TTC549 (cell line): ENCODE data around the gene CNOT1.

Source experiments
- FAIRE-seq: peaks from 2 replicates; lab custom pipeline; 2012; peaks lifted over from hg19 to GRCh38; lab: Jason Lieb, UNC

CNOT1 gene

DNA sequence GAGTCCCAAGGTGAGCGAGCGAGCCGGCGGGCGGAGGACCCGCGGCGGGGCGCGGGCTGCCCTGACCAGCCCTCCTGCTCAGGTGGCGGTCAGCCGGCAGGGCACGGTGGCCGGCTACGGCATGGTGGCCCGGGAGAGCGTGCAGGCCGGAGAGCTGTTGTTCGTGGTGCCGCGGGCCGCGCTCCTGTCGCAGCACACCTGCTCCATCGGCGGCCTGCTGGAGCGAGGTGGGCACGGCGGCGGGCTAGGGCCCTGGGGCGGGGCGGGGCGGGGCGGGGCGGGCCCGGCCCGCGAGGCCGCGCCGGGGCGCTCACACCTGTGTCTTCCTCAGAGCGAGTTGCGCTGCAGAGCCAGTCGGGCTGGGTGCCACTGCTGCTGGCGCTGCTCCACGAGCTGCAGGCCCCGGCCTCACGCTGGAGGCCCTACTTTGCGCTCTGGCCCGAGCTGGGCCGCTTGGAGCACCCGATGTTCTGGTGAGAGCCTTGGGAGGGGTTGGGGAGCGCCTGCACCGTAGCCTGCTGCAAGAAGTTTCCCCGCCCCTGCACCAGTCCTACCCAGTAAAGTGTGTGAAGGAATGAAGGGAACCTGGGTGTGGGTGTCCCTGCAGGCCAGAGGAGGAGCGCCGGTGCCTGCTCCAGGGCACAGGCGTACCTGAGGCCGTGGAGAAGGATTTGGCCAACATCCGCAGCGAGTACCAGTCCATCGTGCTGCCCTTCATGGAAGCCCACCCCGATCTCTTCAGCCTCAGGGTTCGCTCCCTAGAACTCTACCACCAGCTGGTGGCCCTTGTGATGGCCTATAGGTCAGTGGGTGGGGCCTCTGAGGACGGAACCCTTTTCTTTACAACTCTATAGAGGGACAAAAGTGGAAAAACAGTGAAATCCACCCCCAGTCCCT, 113.5 kb downstream of the CNOT1 start:
- FAIRE-seq, result no peak

DNA sequence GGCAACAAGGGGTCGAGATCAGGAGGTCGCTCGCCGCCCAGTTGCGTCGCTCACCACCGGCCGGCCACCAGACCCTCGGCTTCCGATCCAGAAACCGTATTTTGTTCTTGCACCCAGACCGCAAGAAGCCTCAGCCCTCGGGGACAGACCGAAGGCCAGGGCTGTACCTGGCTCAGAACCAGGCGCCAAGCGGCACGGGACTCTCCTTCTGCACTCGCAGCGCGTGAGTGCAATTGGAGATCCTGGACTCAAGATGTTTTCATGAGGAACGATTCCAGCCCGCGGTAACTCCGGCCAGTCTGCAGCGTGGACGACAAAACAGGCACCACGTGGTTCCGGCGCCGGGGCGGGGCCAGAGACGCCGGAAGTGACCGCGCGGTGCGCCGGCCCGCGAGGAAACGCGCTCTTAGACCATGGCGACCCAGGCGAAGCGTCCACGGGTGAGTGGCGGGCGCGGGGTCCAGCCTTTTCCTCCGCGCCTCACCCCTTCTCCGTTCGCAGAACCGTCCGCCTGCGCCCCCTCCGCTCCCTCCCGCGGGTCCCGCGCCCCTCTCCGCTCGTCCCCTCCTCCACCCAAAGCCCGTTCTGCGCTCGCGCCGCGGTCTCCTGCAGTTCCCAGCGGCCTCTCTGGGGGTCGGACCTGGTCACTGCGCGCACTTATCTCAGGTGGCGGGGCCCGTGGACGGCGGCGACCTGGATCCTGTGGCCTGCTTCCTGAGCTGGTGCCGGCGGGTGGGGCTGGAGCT, 114.3 kb downstream of the CNOT1 start, which contains the start of gene SETD6:
TSS of gene SETD6 (plus strand) at position 393 of the 746 bp plus-strand sequence. CDS start at position 414, 21 bp downstream.
- FAIRE-seq, result no peak

DNA sequence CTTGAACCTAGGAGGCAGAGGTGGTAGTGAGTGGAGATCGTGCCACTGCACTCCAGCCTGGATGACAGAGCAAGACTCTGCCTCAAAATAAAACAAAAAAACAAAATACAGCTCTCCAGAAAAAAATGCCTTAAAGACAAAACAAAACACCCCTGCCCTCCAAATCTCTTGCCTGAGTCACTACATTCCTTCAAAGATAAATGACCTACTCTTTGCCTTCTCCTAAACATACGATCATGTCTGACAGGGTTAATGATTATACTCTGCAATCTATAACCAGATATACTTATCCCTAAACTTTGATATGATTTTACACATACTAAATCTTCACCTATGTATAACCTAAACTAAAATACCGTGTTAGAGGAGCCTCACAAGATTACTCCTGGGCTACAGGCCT, 115.8 kb downstream of the CNOT1 start:
- no peak for FAIRE-seq

DNA sequence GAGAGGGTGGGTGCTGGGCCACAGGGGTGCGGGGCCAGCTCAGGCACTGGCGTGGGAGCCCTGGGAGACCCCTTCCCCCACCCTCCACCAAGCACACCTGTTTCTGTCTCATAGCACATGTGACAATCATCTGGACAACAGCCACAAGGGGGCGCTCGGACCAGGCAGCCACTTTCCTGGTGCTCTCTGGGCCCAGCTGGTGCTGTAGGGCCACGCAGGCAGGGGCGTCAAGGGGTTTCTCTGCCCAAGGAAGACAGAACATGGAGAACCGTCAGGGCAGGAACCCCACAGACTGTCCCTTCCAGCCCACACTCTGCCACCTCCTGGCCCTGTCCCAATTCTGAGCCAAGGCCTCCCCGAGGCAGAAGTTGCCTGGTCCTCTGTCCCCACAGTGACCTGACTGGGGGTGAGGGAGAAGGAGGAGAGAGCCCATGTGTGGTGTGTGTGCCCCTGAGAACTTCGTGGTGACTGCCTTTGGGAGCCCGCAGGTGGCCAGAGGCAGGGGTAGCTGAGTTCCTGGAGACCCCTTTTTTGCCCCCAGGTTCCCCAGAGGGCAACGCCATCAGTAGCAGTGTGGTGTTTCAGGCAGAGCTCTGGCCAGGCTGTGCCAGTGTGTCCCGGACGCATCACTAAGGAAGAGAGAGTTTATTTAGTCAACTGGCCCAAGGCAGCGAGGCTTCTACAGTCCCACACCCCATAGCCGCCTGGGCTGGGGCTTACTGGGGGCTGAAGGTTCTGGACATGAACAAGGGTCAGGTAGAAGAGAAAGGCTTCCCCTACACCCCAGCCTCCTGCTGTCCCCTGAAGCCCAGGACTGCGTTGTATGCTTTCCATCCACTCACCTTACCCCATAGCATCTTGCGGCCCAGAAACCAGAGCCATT, 117.5 kb downstream of the CNOT1 start:
- FAIRE-seq, result no peak

DNA sequence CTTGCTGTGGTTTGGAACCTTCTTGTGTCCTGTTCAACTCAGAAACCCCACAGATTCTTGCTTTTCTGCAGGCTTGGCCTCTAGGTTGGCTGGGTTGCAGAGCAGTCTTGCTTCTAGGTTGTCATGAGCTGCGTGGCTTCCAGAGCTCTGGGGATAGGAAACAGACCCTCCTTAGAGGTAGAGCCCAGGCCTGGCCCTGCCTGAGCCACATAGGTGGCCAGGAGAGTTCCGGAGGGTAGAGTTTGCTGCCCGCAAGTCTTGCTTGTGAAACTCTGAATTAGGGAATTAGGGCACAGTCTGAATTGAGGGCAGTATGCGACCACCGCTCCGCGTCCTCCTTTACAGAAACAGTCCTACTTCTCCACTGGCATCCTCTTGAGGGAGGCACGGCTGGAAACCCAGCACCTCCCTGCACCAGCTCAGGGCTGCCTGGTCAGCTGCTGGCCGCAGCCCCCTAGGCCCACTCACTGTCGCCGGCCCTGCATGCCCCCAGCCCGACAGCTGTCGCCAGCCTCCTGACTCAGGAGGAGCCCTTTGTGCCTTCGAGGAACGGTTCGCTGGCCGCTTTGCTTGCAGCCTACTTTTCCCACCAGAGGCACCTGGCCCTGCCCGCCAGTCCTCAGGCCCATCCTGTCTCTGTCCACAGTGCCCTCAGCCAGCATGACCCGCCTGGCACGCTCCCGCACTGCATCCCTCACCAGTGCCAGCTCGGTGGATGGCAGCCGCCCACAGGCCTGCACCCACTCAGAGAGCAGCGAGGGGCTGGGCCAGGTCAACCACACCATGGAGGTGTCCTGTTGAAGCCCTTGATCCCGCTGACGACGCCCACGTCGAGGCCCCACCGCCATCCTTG, 118.6 kb downstream of the CNOT1 start:
- FAIRE-seq, result no peak

DNA sequence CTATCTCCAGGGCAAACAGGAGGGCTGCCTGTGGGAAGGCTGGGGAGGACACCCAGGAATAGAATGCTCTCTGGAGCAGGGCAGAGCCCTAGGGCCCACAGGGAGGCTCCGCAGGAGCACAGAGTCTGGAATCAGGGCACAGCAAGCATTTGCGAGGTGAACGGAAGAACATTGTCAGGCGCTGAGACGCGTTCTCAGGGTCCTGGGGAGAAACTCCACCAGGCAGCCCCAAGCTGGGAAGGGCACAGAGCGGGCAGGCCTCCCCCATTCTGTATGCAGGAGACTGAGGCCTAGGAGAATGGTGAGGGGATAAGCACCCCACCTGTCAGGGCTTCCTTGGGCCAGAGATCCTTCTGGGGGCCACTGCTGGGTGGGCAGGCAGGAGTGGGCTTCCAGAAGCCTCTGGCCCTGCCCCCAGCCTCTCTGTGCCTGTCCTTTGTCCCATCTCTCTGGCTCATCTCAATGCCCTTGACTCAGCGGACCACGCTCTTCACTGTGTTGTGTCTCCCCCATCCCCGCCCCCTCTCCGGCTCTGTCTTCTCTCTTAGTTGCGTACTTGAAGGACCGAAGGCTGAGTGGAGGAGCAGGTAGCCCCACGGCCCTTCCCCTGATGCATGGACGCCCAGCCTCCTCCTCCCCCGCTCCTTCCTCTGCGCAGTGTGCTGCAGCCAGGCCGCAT, 119.4 kb downstream of the CNOT1 start:
- FAIRE-seq, result no peak

DNA sequence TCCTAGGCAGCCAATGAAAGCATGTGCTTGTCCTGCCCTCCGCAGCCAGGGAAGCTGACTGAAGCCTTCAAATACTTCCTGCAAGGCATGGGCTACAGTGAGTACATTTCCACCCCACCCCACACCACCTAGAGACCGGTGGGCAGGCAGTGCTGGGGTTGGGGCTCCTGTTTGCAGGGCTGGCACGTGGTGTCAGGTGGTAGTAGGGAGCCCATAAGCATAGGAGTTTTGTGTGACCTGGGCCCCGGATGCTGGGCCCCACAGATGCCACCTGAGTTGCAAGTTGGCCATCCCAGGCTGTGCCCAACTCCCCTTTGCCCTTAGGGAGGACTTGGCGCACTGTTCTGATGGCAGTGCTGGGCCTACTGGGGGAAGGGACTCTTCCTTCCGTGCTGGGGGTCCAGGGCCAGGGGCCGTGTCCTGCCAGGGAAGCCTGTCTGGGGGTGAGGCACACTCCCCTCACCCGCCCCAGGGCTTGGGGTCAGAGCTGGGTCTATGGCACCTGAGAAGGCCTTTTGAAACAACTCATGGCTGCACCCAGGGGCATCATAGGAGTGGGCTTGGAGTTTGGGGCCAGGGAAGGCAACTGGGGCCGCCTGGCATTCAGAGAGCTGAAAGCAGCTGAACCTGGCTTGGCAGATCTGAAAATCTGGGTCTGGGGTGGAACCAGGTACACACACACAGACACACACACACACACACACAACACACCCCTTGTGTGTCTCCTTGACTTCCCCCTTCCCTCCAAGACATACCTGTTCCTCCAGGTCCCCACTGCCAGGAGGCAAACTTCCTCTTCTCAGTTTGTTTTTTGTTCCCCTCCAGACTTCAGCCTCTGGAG, 120.2 kb downstream of the CNOT1 start:
- no peak for FAIRE-seq

DNA sequence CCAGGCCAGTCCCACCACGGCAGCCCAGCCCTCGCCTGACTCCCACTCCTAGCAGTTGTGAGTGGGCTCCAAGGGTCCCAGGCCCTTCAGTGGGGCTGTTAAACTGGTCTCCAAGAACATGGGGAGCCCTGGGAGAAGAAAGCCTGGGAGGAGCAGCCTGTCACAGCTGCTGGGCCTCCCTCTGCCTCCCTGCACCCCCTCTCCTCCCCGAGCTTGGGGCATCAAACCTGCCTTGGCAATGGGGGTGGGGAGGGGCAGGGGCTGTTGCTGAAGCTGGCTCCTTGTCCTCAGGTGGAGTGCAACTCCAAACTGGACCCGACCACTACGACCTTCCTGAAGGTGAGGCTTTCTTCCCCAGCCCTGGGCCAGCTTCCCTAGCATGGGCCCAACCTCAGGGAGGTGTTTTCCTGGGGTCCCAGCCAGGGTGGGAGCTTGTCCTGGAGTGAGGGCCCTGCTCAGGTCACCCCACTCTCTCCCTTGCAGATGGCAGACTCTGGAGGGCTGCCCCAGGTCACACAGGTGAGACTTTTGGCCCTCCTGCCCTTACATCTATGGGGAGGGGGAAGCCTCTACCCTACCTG, 120.9 kb downstream of the CNOT1 start:
- FAIRE-seq, result no peak

DNA sequence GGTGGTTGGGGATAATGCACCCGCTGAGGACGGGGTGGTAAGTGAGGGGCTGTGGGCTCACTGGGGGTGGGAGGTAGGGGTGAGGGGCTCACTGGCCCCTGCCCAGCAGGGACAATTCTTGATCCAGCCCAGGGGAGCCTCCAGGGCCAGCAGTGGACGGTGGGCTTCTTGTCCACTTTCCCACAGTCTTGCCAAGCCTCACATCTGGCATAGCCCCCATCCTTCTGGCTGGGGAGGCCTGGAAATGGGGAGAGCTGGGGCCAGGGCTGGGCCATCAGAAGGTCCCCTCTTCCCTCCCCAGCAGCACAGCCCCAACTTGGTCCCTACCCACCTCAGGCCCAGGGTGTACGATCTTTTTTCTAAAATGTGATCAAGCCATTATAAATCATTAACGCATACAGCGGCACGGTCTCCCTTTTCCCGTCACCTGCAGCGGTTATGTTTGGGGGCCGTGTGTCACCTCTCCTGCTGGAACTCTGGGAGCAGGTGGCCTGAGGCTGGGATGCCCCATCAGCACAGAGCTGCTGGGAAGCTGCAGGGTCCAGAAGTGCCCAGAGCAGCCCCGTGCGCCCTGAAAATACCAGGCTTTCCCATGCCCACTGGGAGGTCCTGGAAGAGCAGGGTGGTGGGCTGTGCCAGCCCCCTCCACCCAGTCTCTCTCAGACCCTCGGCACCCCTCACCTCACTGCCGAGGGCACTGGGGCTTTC, 121.5 kb downstream of the CNOT1 start:
- FAIRE-seq, result no peak

DNA sequence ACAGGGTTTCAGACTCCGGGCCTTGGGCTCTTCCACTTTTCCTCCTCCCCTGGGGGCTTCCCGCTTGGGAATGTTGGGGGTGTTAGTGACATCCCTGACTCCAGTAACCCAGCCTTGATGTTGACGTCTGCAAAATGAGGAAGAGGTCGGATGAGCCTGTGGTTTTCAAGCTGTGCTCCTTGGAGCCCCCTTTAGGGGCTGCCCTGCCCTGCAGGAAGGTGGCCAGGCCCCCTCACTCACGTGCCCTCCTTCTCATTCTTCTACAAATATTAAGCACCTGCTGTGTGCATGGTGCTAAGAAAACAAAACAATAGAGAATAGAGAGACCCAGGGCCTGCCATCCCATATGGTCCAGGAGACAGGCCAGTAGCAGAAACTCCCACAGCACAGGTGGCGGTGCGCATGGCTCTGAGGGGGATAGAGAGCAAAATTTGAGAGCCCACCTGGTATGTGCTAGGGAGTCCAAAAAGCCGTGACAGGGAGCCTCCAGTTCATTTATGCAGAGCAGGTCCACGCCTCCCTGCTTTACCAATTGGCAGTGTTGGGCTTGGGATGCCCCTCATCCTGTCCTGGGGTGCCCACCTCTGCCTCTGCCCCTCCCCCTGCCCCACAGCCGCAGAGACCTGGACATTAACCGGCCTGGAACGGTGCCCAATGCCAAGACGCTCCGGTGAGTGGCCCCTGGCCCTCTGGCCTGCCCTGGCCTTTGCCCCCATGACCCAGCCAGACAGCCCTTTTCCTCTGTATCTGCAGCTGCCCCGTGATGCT, 122.2 kb downstream of the CNOT1 start:
- no peak for FAIRE-seq

DNA sequence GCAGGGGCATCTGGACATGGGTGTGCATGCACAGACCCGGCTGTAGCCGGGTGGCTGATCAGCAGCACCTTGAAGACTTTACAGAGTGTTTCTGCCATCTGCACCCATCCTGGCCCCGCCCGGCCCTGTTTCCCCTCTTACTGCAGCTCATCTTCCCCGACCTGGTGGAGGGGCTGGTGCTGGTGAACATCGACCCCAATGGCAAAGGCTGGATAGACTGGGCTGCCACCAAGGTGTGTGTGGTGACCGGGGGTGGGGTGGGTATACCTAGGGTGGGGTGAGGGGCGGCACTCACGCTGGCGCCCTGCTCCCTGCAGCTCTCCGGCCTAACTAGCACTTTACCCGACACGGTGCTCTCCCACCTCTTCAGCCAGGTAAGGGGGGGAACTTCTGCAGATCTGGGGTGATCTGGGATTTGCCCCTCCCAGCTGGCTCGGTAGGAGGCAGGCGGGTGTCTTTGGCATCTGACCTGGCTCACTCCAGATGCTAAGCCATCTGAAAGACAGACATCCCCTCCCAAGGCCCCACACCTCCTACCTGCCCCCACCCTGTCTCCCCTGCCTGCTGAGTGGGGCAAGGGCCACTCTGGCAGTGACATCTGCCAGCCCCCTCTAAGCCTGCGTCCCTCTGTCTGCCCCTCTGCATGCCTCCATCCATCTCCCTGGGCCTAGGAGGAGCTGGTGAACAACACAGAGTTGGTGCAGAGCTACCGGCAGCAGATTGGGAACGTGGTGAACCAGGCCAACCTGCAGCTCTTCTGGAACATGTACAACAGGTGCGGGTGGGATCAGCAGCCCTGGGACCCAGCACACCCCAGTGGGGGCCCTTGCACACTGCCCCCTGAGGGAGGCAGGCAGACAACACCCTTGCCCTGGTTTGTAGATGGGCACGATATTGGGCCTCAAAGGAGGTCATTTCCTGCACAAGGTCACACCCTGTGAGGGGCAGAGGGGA, 123.1 kb downstream of the CNOT1 start:
- no peak for FAIRE-seq

DNA sequence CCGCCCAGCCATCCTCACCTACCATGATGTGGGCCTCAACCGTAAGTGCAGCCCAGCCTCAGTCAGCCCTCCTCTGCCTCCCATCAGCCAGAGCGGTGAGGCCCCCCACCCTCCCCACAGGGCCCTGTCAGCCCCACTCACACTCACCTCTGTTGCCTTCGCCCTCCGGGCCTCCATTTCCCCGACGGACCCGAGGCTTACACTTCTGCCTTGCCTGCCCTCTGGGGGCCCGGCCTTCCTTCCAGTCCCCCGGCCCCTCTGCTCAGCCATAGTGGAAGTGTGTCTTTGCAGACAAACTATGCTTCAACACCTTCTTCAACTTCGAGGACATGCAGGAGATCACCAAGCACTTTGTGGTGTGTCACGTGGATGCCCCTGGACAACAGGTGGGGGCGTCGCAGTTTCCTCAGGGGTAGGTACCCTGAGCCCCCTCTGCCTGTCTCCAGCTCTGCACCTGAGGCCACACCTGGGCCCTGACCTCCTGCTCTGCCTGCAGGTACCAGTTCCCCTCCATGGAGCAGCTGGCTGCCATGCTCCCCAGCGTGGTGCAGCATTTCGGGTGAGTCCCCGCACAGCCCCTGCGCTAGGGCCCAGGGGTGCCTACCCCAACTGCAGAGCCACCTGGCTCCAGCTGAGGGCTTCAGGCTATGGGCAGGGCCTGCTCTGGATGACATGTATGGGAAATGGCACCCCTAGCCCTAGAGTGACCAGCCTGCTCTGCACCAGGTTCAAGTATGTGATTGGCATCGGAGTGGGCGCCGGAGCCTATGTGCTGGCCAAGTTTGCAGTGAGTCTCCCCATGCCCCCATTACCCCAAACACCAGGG, 125.5 kb downstream of the CNOT1 start:
- FAIRE-seq, result no peak

DNA sequence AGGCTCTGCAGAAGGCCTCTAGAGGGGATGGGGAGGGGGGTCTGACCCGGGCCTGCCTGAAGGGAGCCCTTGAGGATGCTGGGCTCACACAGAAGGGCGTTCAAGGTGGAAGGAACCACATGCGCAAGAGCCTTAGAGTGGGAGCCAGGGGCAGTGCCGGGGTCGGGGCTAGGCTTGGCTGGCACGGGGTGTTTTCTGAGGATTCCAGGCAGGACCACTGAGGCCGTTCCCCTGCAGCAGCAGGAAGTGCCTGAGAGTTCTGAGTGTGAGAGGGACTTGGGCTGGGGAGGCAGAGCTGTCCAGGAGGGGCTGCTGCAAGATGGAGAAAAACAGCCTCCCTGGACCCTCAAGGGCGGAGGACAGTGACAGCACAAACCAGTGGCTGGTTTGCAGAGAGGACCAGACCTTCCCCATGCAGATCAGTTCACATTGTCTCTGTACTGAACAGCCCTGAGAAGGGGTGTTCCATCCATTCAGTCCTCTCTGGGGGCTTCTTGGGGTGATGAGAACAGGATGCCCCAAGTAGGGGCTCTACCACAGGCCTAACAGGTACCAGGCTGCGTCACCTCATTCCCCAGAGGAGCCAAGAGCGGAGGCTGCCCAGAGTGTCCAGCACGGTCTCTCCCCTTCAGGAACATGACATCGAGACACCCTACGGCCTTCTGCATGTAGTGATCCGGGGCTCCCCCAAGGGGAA, 126.3 kb downstream of the CNOT1 start:
- no peak for FAIRE-seq

DNA sequence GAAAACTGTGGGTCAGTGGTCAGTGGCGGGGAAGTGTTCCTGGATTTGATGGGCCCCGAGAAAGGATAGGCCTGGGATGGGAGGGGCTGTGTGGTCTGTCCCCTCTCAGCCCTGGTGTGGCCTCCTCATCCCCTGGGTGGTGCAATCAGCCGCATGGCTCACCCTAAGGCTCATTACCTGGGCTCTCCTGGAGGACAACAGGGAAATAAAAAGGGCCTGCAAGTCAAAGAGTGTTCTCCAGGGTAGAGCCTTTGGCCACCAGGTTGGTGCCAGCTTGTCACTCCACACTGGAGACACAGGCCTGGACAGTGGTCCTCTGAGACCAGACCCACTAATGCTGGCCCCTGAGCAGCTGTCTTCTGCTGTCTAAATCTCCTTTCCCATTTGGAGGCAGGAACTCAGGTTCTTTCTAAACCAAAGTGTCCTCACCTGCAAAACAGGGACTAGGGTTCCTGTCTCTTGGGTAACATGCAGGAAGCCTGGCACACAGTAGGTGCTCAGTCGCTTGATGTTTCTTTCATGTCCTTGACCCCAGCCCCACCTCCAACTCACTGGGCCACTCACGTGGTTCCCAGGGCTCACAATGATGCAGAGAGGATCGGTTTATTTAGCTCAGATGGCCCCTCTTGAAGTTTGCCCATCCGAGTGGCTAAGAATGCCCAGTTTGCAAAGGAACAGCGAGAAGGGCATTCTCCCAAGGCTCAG, 127.3 kb downstream of the CNOT1 start:
- FAIRE-seq, result no peak
